ENCODE data around the gene REPIN1.

- TF ChIP-seq CTCF (conservative IDR thresholded peaks at IDR 0.05; ENCODE audit: low read depth, low read length) (no peak), EZH2 (IDR thresholded peaks at IDR 0.05; ENCODE audit: low read length, unreplicated experiment) (no peak), EZH2phosphoT487 (IDR thresholded peaks at IDR 0.05; ENCODE audit: borderline replicate concordance, low read length) (no peak)
Measured at GRCh38 chr7:150321788-150322113, 46.9 kb upstream of the REPIN1 start.
